Mesodermal cell (in vitro differentiated cells): ENCODE results near the gene PSD.
A peak's percentile ranks its signal among the peaks of the same experiment; 100 is the strongest.

Experiments used
- H3K27ac ChIP-seq: 2 replicates; pipeline ENCODE4 v1.7.0; 2013; ENCODE audit warnings: mild to moderate bottlenecking, low read depth, low read length, moderate library complexity; ENCODE audit not compliant: severe bottlenecking
- H3K36me3 ChIP-seq: 2 replicates; pipeline ENCODE4 v1.7.1; 2013; ENCODE audit warnings: mild to moderate bottlenecking, low read length, moderate library complexity; ENCODE audit not compliant: control insufficient read depth, insufficient read depth
- H3K4me1 ChIP-seq: one replicate; pipeline ENCODE4 v1.7.1; 2013; ENCODE audit warnings: mild to moderate bottlenecking, low read length; ENCODE audit not compliant: insufficient read depth, control insufficient read depth, poor library complexity, severe bottlenecking
- H3K4me3 ChIP-seq: 2 replicates; pipeline ENCODE4 v1.7.0; 2013; ENCODE audit warnings: low read length, control low read depth, mild to moderate bottlenecking; ENCODE audit not compliant: insufficient read depth, poor library complexity, severe bottlenecking; ENCODE audit errors: extremely low read depth
- H3K9me3 ChIP-seq: 2 replicates; pipeline ENCODE4 v1.7.1; 2013; ENCODE audit warnings: mild to moderate bottlenecking, low read length, moderate library complexity; ENCODE audit not compliant: control insufficient read depth
- WGBS, 2 experiments: methylation state at CpG; one replicate each; pipeline ENCODE4 v1.1.5; 2013; ENCODE audit warnings: missing lambda C conversion rate in 2 of 2; ENCODE audit not compliant: insufficient coverage in 2 of 2; 5-methylcytosine and 5-hydroxymethylcytosine counted together

PSD gene

DNA sequence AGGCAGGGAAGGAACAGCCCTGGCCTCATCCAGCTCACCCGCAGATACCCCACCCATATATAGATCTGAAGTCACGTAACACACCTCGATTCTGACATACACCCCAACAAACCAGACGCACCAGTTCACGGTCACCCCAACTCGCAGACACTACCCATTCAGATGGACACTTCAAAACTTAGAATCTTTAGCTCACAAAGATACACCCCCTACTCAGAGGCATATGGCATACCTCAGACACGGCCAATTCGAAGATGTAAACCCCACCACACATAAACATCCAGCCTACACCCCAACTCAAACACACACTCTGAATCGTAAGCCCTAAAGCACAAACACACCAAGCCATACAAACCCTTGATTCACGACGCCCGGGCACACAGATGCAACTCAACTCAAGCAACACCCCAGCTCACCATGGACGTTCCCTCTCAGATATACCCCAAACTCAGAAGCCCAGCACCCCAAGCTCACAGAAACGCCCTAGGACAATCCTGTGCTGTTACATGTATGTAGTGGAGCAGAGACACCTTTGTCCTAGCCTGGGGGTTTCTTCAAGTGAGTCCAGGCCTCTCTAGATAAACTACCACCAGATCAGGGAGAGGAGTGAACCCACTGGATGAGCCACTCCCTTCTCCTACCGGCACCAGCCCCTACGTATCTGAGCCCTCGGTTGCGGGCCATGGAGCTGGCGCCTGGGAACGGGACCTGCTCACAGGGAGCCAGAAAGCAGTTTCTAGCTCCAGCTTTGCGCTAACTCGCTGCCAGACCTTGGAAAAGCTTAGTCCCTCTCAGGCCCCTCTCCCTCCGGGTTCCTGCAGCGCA lies 8.8 kb downstream of the PSD start:
- Histone ChIP-seq H3K4me1 (peaks cover 14% of the 10 kb centered on the region), H3K9me3 (no peaks in the 10 kb centered on the region), H3K36me3 (no peaks in the 10 kb centered on the region), H3K27ac (peak overlapping the region; percentile 16), H3K4me3 (peak overlapping the region; percentile 36)
- 43 to 44% methylated on average over 20 to 21 of the region's 24 CpGs for WGBS, 2 experiments

- Histone ChIP-seq H3K9me3 (no peaks in the 10 kb centered on the region), H3K4me3 (peak overlapping the region; percentile 36), H3K4me1 (peaks cover 14% of the 10 kb centered on the region), H3K27ac (no peak overlapping the region), H3K36me3 (no peaks in the 10 kb centered on the region)
- 1 to 3% methylated on average over 57 to 70 of the region's 103 CpGs for WGBS, 2 experiments
Observed at GRCh38 chr10:102408728-102409603, 9.6 kb downstream of the PSD start.

GRCh38 chr10:102408131-102408727 lies 10.4 kb downstream of the PSD start:
- no peaks in the 10 kb centered on the region for H3K9me3 ChIP-seq
- no peaks in the 10 kb centered on the region for H3K36me3 ChIP-seq
- WGBS, 2 experiments: 77 to 78% methylated on average over 8 to 12 of the region's 14 CpGs
- H3K4me1 ChIP-seq: peaks cover 14% of the 10 kb centered on the region
- no peak overlapping the region for H3K27ac ChIP-seq
- peak overlapping the region; percentile 36 for H3K4me3 ChIP-seq

DNA sequence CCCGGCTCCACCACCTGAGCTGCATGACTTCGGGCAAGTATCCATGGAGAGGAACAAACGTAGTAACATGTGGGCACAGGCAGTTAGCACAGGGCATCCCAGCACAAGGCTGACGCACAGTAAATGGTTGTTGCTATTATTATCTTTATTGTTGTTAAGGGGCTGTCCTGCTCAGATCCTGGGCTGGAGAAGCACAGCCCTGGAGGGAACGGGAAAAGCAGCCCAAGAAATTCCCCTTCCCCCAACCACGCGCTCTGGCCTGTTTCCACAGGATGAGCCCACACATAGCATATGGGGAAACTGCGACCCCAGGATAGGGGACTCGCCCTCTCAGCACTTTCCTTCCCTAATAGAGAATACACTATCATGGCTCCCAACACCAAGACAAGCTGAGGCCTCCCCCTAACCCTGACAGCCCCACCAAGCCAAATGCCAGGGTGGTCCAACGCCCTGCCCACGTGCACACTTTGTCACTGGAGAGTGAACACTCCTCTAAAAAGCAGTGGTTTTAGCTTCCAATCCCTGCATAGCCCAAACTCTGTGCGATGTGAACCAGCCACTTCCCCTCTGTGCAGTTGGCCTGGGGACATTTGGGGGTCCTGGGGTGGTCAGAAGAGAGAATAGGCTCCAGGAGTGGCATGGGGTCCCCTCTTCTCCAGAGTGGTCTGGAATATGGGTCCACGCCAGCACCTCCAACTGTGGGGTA lies 11.0 kb downstream of the PSD start:
- Histone ChIP-seq H3K4me1 (peaks cover 14% of the 10 kb centered on the region), H3K4me3 (no peak overlapping the region), H3K36me3 (no peaks in the 10 kb centered on the region), H3K9me3 (no peaks in the 10 kb centered on the region), H3K27ac (no peak overlapping the region)
- 86 to 93% methylated on average over 7 to 11 of the region's 13 CpGs for WGBS, 2 experiments

GRCh38 chr10:102406815-102407214 lies 11.8 kb downstream of the PSD start:
- no peak overlapping the region for H3K4me3 ChIP-seq
- peaks cover 21% of the 10 kb centered on the region for H3K4me1 ChIP-seq
- no peaks in the 10 kb centered on the region for H3K9me3 ChIP-seq
- H3K36me3 ChIP-seq: no peaks in the 10 kb centered on the region
- H3K27ac ChIP-seq: no peak overlapping the region
- WGBS, 2 experiments: no CpG with 5 or more reads among the region's 2 CpGs

GRCh38 chr10:102405632-102406031 lies 13.0 kb downstream of the PSD start:
- 89 to 100% methylated on average over 2 to 4 of the region's 6 CpGs for WGBS, 2 experiments

DNA sequence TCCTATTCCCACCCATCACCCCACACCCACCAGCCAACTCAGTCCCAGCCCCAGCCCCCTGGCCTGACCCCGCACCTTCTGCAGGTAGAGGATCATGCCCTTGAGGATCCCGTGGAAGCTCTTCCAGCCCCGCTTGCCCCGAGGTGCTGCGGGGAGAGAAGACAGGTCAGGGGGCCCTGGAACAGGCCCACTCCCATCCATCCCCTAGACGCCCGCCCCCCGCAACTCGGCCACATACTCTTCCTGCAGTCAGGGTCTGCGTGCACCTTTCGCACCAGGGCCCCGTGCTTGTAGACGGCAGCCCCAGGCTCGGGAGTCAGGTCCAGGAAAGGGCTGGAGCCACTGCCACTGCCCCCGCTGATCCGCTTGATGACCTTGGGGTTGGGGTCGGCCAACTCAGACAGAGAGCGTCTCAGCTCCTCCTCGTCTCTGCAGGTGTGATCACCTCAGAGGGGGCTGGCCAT lies 13.4 kb downstream of the PSD start:
- Histone ChIP-seq H3K36me3 (peaks cover 13% of the 10 kb centered on the region), H3K9me3 (no peaks in the 10 kb centered on the region), H3K4me3 (no peak overlapping the region), H3K4me1 (peaks cover 24% of the 10 kb centered on the region), H3K27ac (no peak overlapping the region)
- whole genome bisulfite sequencing, 2 experiments: 89 to 93% methylated on average over 14 to 19 of the region's 19 CpGs

More at GRCh38 chr10:102405632-102406031, 13.0 kb downstream of the PSD start:
- H3K9me3 ChIP-seq: no peaks in the 10 kb centered on the region
- peaks cover 10% of the 10 kb centered on the region for H3K36me3 ChIP-seq
- H3K4me3 ChIP-seq: no peak overlapping the region
- peaks cover 29% of the 10 kb centered on the region for H3K4me1 ChIP-seq
- no peak overlapping the region for H3K27ac ChIP-seq

GRCh38 chr10:102404361-102405107 lies 14.1 kb downstream of the PSD start:
- Histone ChIP-seq H3K27ac (no peak overlapping the region), H3K9me3 (no peaks in the 10 kb centered on the region), H3K4me1 (peaks cover 19% of the 10 kb centered on the region), H3K4me3 (no peak overlapping the region), H3K36me3 (peaks cover 13% of the 10 kb centered on the region)
- WGBS, 2 experiments: 93 to 97% methylated on average over 15 to 17 of the region's 17 CpGs

DNA sequence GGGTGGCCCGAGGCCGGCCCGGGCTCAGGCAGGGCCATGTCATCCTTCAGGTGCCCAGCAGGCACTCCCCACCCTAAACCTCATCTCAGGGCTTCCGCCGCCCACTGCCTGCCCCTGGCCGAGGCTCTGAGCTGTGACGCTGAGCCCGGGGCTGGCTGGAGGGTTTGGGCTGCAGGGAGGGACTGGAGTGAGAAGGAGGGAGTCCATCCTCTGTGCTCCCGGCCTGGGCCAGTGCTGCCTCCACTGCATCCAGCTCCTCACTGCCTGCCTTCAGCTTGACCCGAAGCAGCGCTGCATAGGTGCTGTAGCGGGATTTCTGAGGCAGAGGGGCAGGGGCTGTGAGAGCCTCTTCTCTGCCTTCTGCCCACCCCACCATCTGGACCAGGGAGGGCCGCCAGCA lies 15.5 kb downstream of the PSD start:
- no peak overlapping the region for H3K4me3 ChIP-seq
- H3K27ac ChIP-seq: no peak overlapping the region
- H3K36me3 ChIP-seq: peaks cover 19% of the 10 kb centered on the region
- peaks cover 15% of the 10 kb centered on the region for H3K4me1 ChIP-seq
- WGBS, 2 experiments: 85 to 98% methylated on average over 4 to 5 of the region's 13 CpGs
- no peaks in the 10 kb centered on the region for H3K9me3 ChIP-seq
